Measurements from ENCODE around the gene MCF2L2. TPM values are rescaled to one million over a fixed set of nuclear protein-coding genes. Genes with fewer than 3 reads are reported as not detected.

Gene MCF2L2
- total and polyA plus RNA-seq, 2 experiments from 2014 or later: 4.4 to 12.9 TPM

GRCh38 chr3:183153210-183153950 lies 275.0 kb downstream of the MCF2L2 start:
- Histone ChIP-seq H3K27ac (no peak overlapping the region), H3K27me3 (no peaks in the 10 kb centered on the region), H3K4me1 (ENCODE audit: low read depth) (no peaks in the 10 kb centered on the region), H3K4me3 (no peak overlapping the region), H3K36me3 (no peaks in the 10 kb centered on the region), H3K9me3 (ENCODE audit: low read depth) (no peaks in the 10 kb centered on the region)
- no peak for TF ChIP-seq CTCF (IDR thresholded peaks at IDR 0.05; ENCODE audit: low read depth, low read length)
- no peak for DNase-seq (ENCODE audit: low read depth in 1 of 2, low spot score in 1 of 2)

- Histone ChIP-seq H3K27me3 (no peaks in the 10 kb centered on the region), H3K27ac (no peak overlapping the region), H3K4me3 (no peak overlapping the region), H3K9me3 (ENCODE audit: low read depth) (no peaks in the 10 kb centered on the region), H3K4me1 (ENCODE audit: low read depth) (no peaks in the 10 kb centered on the region), H3K36me3 (no peaks in the 10 kb centered on the region)
- DNase-seq (ENCODE audit: low read depth in 1 of 2, low spot score in 1 of 2): no peak
- TF ChIP-seq CTCF (IDR thresholded peaks at IDR 0.05; ENCODE audit: low read depth, low read length): no peak
These were observed 276.5 kb downstream of the MCF2L2 start for GRCh38 chr3:183151821-183152351.

GRCh38 chr3:183151086-183151485 lies 277.3 kb downstream of the MCF2L2 start:
- no peak for DNase-seq (ENCODE audit: low read depth in 1 of 2, low spot score in 1 of 2)
- no peak overlapping the region for H3K27ac ChIP-seq
- H3K9me3 ChIP-seq (ENCODE audit: low read depth): no peaks in the 10 kb centered on the region
- no peak for TF ChIP-seq CTCF (IDR thresholded peaks at IDR 0.05; ENCODE audit: low read depth, low read length)
- H3K4me1 ChIP-seq (ENCODE audit: low read depth): no peaks in the 10 kb centered on the region
- no peak overlapping the region for H3K4me3 ChIP-seq
- H3K27me3 ChIP-seq: no peaks in the 10 kb centered on the region
- no peaks in the 10 kb centered on the region for H3K36me3 ChIP-seq

DNA sequence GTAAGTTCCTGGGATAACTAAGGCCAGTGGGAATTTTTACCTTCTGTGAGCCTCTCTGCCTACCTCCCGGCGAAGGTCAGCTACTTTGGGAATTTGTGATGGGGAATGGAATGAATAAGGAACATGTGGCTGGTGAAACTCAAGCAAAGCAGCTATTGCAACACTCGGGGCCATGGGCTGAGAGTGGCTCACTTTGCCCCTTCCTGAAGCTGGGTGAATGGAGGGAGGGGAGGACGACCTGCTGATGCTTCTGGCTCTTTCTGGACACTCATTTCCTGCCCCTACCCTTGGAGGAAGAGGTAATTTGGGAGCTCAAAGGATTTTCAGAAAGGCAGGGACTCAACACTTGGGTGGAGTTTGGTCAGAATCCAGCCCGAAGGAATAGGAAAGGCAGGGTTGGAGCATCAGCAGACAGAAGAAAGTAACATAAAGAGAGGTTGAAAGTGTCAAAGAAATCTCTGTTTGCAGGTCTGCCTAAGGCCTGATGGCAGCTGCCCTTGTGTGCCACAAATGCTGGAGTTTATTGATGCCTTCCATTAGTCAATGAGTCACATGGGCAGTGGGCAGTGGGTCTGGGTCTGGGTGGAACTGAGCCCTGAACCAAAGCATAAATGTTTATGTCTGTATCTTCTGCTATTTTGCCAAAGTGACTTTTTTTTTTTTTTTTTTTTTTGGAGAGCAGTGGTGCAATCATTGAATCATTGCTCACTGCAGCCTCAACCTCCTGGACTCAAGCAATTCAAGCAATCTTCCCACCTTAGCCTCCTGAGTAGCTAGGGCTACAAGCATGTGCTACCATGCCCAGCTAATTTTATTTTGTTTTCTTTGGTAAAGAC lies 278.3 kb downstream of the MCF2L2 start:
- H3K9me3 ChIP-seq (ENCODE audit: low read depth): no peaks in the 10 kb centered on the region
- H3K36me3 ChIP-seq: no peaks in the 10 kb centered on the region
- DNase-seq (ENCODE audit: low read depth in 1 of 2, low spot score in 1 of 2): peak in 1 of 2 donors; percentile 32
- H3K4me3 ChIP-seq: no peak overlapping the region
- H3K27me3 ChIP-seq: no peaks in the 10 kb centered on the region
- H3K4me1 ChIP-seq (ENCODE audit: low read depth): no peaks in the 10 kb centered on the region
- H3K27ac ChIP-seq: no peak overlapping the region
- no peak for TF ChIP-seq CTCF (IDR thresholded peaks at IDR 0.05; ENCODE audit: low read depth, low read length)

DNA sequence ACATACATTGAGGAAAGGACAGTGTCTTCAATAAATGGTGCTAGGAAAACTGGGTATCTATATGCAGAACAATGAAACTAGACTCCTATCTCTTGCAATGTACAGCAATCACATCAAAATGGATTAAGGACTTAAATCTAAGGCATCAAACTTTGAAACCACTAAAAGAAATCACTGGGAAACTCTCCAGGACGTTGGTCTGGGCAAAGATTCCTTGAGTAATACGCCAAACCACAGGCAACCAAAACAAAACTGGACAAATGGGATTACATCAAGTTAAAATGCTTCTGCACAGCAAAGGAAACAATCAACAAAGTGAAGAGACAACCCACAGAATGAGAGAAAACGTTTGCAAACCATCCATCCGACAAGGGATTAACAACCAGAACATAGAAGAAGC lies 280.4 kb downstream of the MCF2L2 start:
- H3K4me1 ChIP-seq (ENCODE audit: low read depth): no peaks in the 10 kb centered on the region

More for the DNA sequence above, 280.4 kb downstream of the MCF2L2 start:
- TF ChIP-seq CTCF (IDR thresholded peaks at IDR 0.05; ENCODE audit: low read depth, low read length): no peak
- Histone ChIP-seq H3K36me3 (no peaks in the 10 kb centered on the region), H3K9me3 (ENCODE audit: low read depth) (no peaks in the 10 kb centered on the region), H3K27me3 (no peaks in the 10 kb centered on the region), H3K27ac (no peak overlapping the region), H3K4me3 (no peak overlapping the region)
- DNase-seq (ENCODE audit: low read depth in 1 of 2, low spot score in 1 of 2): peak in 1 of 2 donors; percentile 73
